NCI-H2029 (cell line): ENCODE results near the gene UNG.
"Not testable (repeated sequence)": the region's sequence is repeated elsewhere in the genome, so short reads cannot be mapped to it uniquely, and the experiment has no call there.

ENCODE experiments used
- DNase-seq: peaks from one replicate; lab custom pipeline; 2025; lab: John Stamatoyannopoulos, UW

UNG gene

GRCh38 chr12:109097435-109098182 is at the start of gene UNG:
Gene UNG, plus strand, starts transcription at chr12:109097597. Its CDS starts 83 bp downstream, at chr12:109097680.
- peak; percentile 96 for DNase-seq

GRCh38 chr12:109048706-109049105 is 48.7 kb upstream of the UNG start:
- not testable (repeated sequence) for DNase-seq

- not testable (repeated sequence) for DNase-seq
Measured at GRCh38 chr12:109049794-109050193, 47.6 kb upstream of the UNG start.

GRCh38 chr12:109052097-109052413 is 45.3 kb upstream of the UNG start:
- DNase-seq, result no peak

- peak; percentile 76 for DNase-seq
Measured at GRCh38 chr12:109052414-109053323, 44.7 kb upstream of the UNG start, which contains the start of gene USP30. Gene USP30, plus strand, starts transcription at chr12:109052576. Its CDS starts 103 bp downstream, at chr12:109052679.

GRCh38 chr12:109053382-109054123 is 43.8 kb upstream of the UNG start:
- no peak for DNase-seq

GRCh38 chr12:109054124-109054513 is 43.3 kb upstream of the UNG start:
- not testable (repeated sequence) for DNase-seq

GRCh38 chr12:109054520-109054919 is 42.9 kb upstream of the UNG start:
- no peak for DNase-seq

- DNase-seq, result no peak
Measured at GRCh38 chr12:109056891-109057290, 40.5 kb upstream of the UNG start.

- no peak for DNase-seq
Measured at GRCh38 chr12:109057376-109057775, 40.0 kb upstream of the UNG start.

- no peak for DNase-seq
Measured at GRCh38 chr12:109058773-109059172, 38.6 kb upstream of the UNG start.

- DNase-seq, result no peak
Measured at GRCh38 chr12:109064143-109064542, 33.3 kb upstream of the UNG start.

- no peak for DNase-seq
Measured at GRCh38 chr12:109065154-109065852, 32.1 kb upstream of the UNG start.

- DNase-seq, result no peak
Measured at GRCh38 chr12:109065853-109066193, 31.6 kb upstream of the UNG start.

GRCh38 chr12:109069307-109070271 is 27.8 kb upstream of the UNG start:
- DNase-seq, result no peak

GRCh38 chr12:109074866-109075265 is 22.5 kb upstream of the UNG start:
- no peak for DNase-seq

- no peak for DNase-seq
Measured at GRCh38 chr12:109082751-109083150, 14.6 kb upstream of the UNG start.

GRCh38 chr12:109084425-109084824 is 13.0 kb upstream of the UNG start:
- no peak for DNase-seq

GRCh38 chr12:109085590-109085989 is 11.8 kb upstream of the UNG start:
- DNase-seq, result no peak

- no peak for DNase-seq
Measured at GRCh38 chr12:109087250-109087649, 10.1 kb upstream of the UNG start.

GRCh38 chr12:109088818-109089217 is 8.6 kb upstream of the UNG start:
- DNase-seq, result no peak
